ENCODE data around the gene CFAP65. TPM values are rescaled to one million over a fixed set of nuclear protein-coding genes. Genes with fewer than 3 reads are reported as not detected.

CFAP65 gene
- total RNA-seq, 1 donor from 2014 or later = 0.80 TPM

- Histone ChIP-seq H4K20me1 (ENCODE audit: low read depth) (peaks cover 62% of the 10 kb centered on the region), H3K27me3 (peaks cover 100% of the 10 kb centered on the region), H3K27ac (no peak overlapping the region), H3K9ac (no peak overlapping the region), H3K36me3 (no peaks in the 10 kb centered on the region), H3K79me2 (ENCODE audit: low read depth) (no peaks in the 10 kb centered on the region), H3F3A (ENCODE audit: low read depth) (peaks cover 17% of the 10 kb centered on the region), H3K4me1 (peaks cover 19% of the 10 kb centered on the region), H3K4me3 (no peak overlapping the region), H3K9me3 (ENCODE audit: low read depth) (no peaks in the 10 kb centered on the region), H2AFZ (replicated peaks) (no peak overlapping the region), H3K4me2 (peak overlapping the region; percentile 18)
- peak; percentile 32 for DNase-seq (ENCODE audit: low spot score)
- Mint-ChIP-seq H3K27me3 (ENCODE audit: insufficient read depth, low read depth) (peaks cover 74% of the 10 kb centered on the region), H3K9me3 (peaks cover 3% of the 10 kb centered on the region), H3K4me1 (peaks cover 8% of the 10 kb centered on the region), H3K27ac (no peak overlapping the region), H3K36me3 (no peaks in the 10 kb centered on the region), H3K4me3 (peak overlapping the region; percentile 35)
- TF ChIP-seq CTCF (IDR thresholded peaks at IDR 0.05) (no peak), EZH2phosphoT487 (IDR thresholded peaks at IDR 0.05) (no peak), EZH2 (IDR thresholded peaks at IDR 0.05) (no peak)
Measured at GRCh38 chr2:219059375-219059724, 18.0 kb upstream of the CFAP65 start.

GRCh38 chr2:219058541-219059374, 17.4 kb upstream of the CFAP65 start:
- no peak overlapping the region for H3K4me3 Mint-ChIP-seq
- H3K4me1 ChIP-seq = peaks cover 19% of the 10 kb centered on the region
- peaks cover 68% of the 10 kb centered on the region for H3K27me3 Mint-ChIP-seq (ENCODE audit: insufficient read depth, low read depth)
- no peaks in the 10 kb centered on the region for H3K79me2 ChIP-seq (ENCODE audit: low read depth)
- no peaks in the 10 kb centered on the region for H3K36me3 Mint-ChIP-seq
- peak; percentile 58 for TF ChIP-seq EZH2 (IDR thresholded peaks at IDR 0.05)
- TF ChIP-seq EZH2phosphoT487 (IDR thresholded peaks at IDR 0.05) = peak; percentile 29
- no peak for TF ChIP-seq CTCF (IDR thresholded peaks at IDR 0.05)
- H3K27me3 ChIP-seq = peaks cover 100% of the 10 kb centered on the region
- DNase-seq (ENCODE audit: low spot score) = peak; percentile 57
- H3K9me3 Mint-ChIP-seq = peaks cover 3% of the 10 kb centered on the region
- H3K9me3 ChIP-seq (ENCODE audit: low read depth) = no peaks in the 10 kb centered on the region
- no peak overlapping the region for H3K4me3 ChIP-seq
- H3K27ac ChIP-seq = no peak overlapping the region
- H3K9ac ChIP-seq = no peak overlapping the region
- H3K4me2 ChIP-seq = peak overlapping the region; percentile 57
- no peaks in the 10 kb centered on the region for H3K36me3 ChIP-seq
- H3K4me1 Mint-ChIP-seq = peaks cover 8% of the 10 kb centered on the region
- peaks cover 17% of the 10 kb centered on the region for H3F3A ChIP-seq (ENCODE audit: low read depth)
- H4K20me1 ChIP-seq (ENCODE audit: low read depth) = peaks cover 62% of the 10 kb centered on the region
- H2AFZ ChIP-seq (replicated peaks) = no peak overlapping the region
- H3K27ac Mint-ChIP-seq = no peak overlapping the region

GRCh38 chr2:219057709-219058540, 16.6 kb upstream of the CFAP65 start:
- peaks cover 8% of the 10 kb centered on the region for H3K4me1 Mint-ChIP-seq
- Histone ChIP-seq H3K4me2 (peak overlapping the region; percentile 57), H3K79me2 (ENCODE audit: low read depth) (no peaks in the 10 kb centered on the region), H2AFZ (replicated peaks) (no peak overlapping the region), H3K27ac (no peak overlapping the region), H3K27me3 (peaks cover 100% of the 10 kb centered on the region), H4K20me1 (ENCODE audit: low read depth) (peaks cover 53% of the 10 kb centered on the region), H3K36me3 (no peaks in the 10 kb centered on the region), H3K4me3 (no peak overlapping the region), H3K4me1 (peaks cover 13% of the 10 kb centered on the region), H3K9ac (no peak overlapping the region), H3F3A (ENCODE audit: low read depth) (peaks cover 14% of the 10 kb centered on the region), H3K9me3 (ENCODE audit: low read depth) (no peaks in the 10 kb centered on the region)
- H3K9me3 Mint-ChIP-seq = peaks cover 3% of the 10 kb centered on the region
- peak; percentile 92 for DNase-seq (ENCODE audit: low spot score)
- no peak overlapping the region for H3K27ac Mint-ChIP-seq
- H3K4me3 Mint-ChIP-seq = no peak overlapping the region
- TF ChIP-seq CTCF (IDR thresholded peaks at IDR 0.05) (peak; percentile 81), EZH2 (IDR thresholded peaks at IDR 0.05) (peak; percentile 99), EZH2phosphoT487 (IDR thresholded peaks at IDR 0.05) (peak; percentile 95)
- H3K27me3 Mint-ChIP-seq (ENCODE audit: insufficient read depth, low read depth) = peaks cover 68% of the 10 kb centered on the region
- H3K36me3 Mint-ChIP-seq = no peaks in the 10 kb centered on the region

Measured in neural progenitor cell (in vitro differentiated cells).